ENCODE measurements around the gene SLC27A5.

The SLC27A5 gene

GRCh38 chr19:58511353-58512208, at the start of gene SLC27A5:
Gene SLC27A5, minus strand, starts transcription at chr19:58511992. Its CDS starts 37 bp downstream, at chr19:58511955.
- Mint-ChIP-seq H3K27ac (ENCODE audit: low read depth) (no peak within 1 kb of the TSS), H3K36me3 (ENCODE audit: insufficient read depth) (peaks cover 6% of the 10 kb centered on the region), H3K27me3 (no peaks in the 10 kb centered on the region), H3K4me3 (no peak within 1 kb of the TSS), H3K4me1 (peaks cover 24% of the 10 kb centered on the region), H3K9me3 (peaks cover 6% of the 10 kb centered on the region)
- no peak for DNase-seq (ENCODE audit: low spot score in 2 of 2)
- no peak for ATAC-seq (replicated peaks; ENCODE audit: extremely low read depth, poor library complexity, severe bottlenecking)

GRCh38 chr19:58560921-58561320, 49.1 kb upstream of the SLC27A5 start:
- Mint-ChIP-seq H3K9me3 (no peaks in the 10 kb centered on the region), H3K27me3 (no peaks in the 10 kb centered on the region), H3K4me3 (peak overlapping the region; percentile 96), H3K27ac (ENCODE audit: low read depth) (peak overlapping the region; percentile 13), H3K36me3 (ENCODE audit: insufficient read depth) (peaks cover 32% of the 10 kb centered on the region), H3K4me1 (peaks cover 62% of the 10 kb centered on the region)
- no peak for ATAC-seq (replicated peaks; ENCODE audit: extremely low read depth, poor library complexity, severe bottlenecking)
- DNase-seq (ENCODE audit: low spot score in 2 of 2): no peak

GRCh38 chr19:58560007-58560887, 48.5 kb upstream of the SLC27A5 start:
- H3K27me3 Mint-ChIP-seq: no peaks in the 10 kb centered on the region
- peaks cover 65% of the 10 kb centered on the region for H3K4me1 Mint-ChIP-seq
- peaks cover 29% of the 10 kb centered on the region for H3K36me3 Mint-ChIP-seq (ENCODE audit: insufficient read depth)
- DNase-seq (ENCODE audit: low spot score in 2 of 2): no peak
- peak overlapping the region; percentile 96 for H3K4me3 Mint-ChIP-seq
- no peaks in the 10 kb centered on the region for H3K9me3 Mint-ChIP-seq
- no peak for ATAC-seq (replicated peaks; ENCODE audit: extremely low read depth, poor library complexity, severe bottlenecking)
- H3K27ac Mint-ChIP-seq (ENCODE audit: low read depth): peak overlapping the region; percentile 94

GRCh38 chr19:58559275-58560006, 47.6 kb upstream of the SLC27A5 start:
- DNase-seq (ENCODE audit: low spot score in 2 of 2) (no peak), ATAC-seq (replicated peaks; ENCODE audit: extremely low read depth, poor library complexity, severe bottlenecking) (no peak)
- Mint-ChIP-seq H3K27me3 (no peaks in the 10 kb centered on the region), H3K36me3 (ENCODE audit: insufficient read depth) (peaks cover 36% of the 10 kb centered on the region), H3K27ac (ENCODE audit: low read depth) (peak overlapping the region; percentile 94), H3K4me3 (peak overlapping the region; percentile 96), H3K4me1 (peaks cover 72% of the 10 kb centered on the region), H3K9me3 (no peaks in the 10 kb centered on the region)

GRCh38 chr19:58558623-58559274, 47.0 kb upstream of the SLC27A5 start:
- Mint-ChIP-seq H3K4me3 (peak overlapping the region; percentile 96), H3K4me1 (peaks cover 76% of the 10 kb centered on the region), H3K36me3 (ENCODE audit: insufficient read depth) (peaks cover 37% of the 10 kb centered on the region), H3K27ac (ENCODE audit: low read depth) (peak overlapping the region; percentile 94), H3K9me3 (no peaks in the 10 kb centered on the region), H3K27me3 (no peaks in the 10 kb centered on the region)
- ATAC-seq (replicated peaks; ENCODE audit: extremely low read depth, poor library complexity, severe bottlenecking) (peak; percentile 70), DNase-seq (ENCODE audit: low spot score in 2 of 2) (peak; percentile 100)

- H3K27me3 Mint-ChIP-seq: no peaks in the 10 kb centered on the region
- peak within 1 kb of the TSS; percentile 94 for H3K27ac Mint-ChIP-seq (ENCODE audit: low read depth)
- H3K4me3 Mint-ChIP-seq: peak within 1 kb of the TSS; percentile 96
- ATAC-seq (replicated peaks; ENCODE audit: extremely low read depth, poor library complexity, severe bottlenecking) (peak; percentile 31), DNase-seq (ENCODE audit: low spot score in 2 of 2) (peak in 1 of 2 donors; percentile 45)
- H3K36me3 Mint-ChIP-seq (ENCODE audit: insufficient read depth): peaks cover 36% of the 10 kb centered on the region
- no peaks in the 10 kb centered on the region for H3K9me3 Mint-ChIP-seq
- H3K4me1 Mint-ChIP-seq: peaks cover 74% of the 10 kb centered on the region
Observed at GRCh38 chr19:58558066-58558622, 46.4 kb upstream of the SLC27A5 start, which contains the start of gene UBE2M. Gene UBE2M, minus strand, starts transcription at chr19:58558611. Its CDS starts 230 bp downstream, at chr19:58558381.

GRCh38 chr19:58557221-58558065, 45.7 kb upstream of the SLC27A5 start:
- Mint-ChIP-seq H3K27me3 (no peaks in the 10 kb centered on the region), H3K4me3 (peak overlapping the region; percentile 96), H3K27ac (ENCODE audit: low read depth) (peak overlapping the region; percentile 94), H3K9me3 (no peaks in the 10 kb centered on the region), H3K36me3 (ENCODE audit: insufficient read depth) (peaks cover 37% of the 10 kb centered on the region), H3K4me1 (peaks cover 80% of the 10 kb centered on the region)
- ATAC-seq (replicated peaks; ENCODE audit: extremely low read depth, poor library complexity, severe bottlenecking): no peak
- DNase-seq (ENCODE audit: low spot score in 2 of 2): no peak

GRCh38 chr19:58556622-58557220, 44.9 kb upstream of the SLC27A5 start:
- Mint-ChIP-seq H3K27me3 (no peaks in the 10 kb centered on the region), H3K36me3 (ENCODE audit: insufficient read depth) (peaks cover 39% of the 10 kb centered on the region), H3K4me1 (peaks cover 77% of the 10 kb centered on the region), H3K9me3 (no peaks in the 10 kb centered on the region), H3K27ac (ENCODE audit: low read depth) (peak overlapping the region; percentile 78), H3K4me3 (peak overlapping the region; percentile 96)
- DNase-seq (ENCODE audit: low spot score in 2 of 2): no peak
- ATAC-seq (replicated peaks; ENCODE audit: extremely low read depth, poor library complexity, severe bottlenecking): no peak

- DNase-seq (ENCODE audit: low spot score in 2 of 2) (no peak), ATAC-seq (replicated peaks; ENCODE audit: extremely low read depth, poor library complexity, severe bottlenecking) (no peak)
- H3K27me3 Mint-ChIP-seq: no peaks in the 10 kb centered on the region
- H3K27ac Mint-ChIP-seq (ENCODE audit: low read depth): peak overlapping the region; percentile 78
- H3K36me3 Mint-ChIP-seq (ENCODE audit: insufficient read depth): peaks cover 43% of the 10 kb centered on the region
- no peaks in the 10 kb centered on the region for H3K9me3 Mint-ChIP-seq
- peaks cover 72% of the 10 kb centered on the region for H3K4me1 Mint-ChIP-seq
- peak overlapping the region; percentile 96 for H3K4me3 Mint-ChIP-seq
Observed at GRCh38 chr19:58555920-58556621, 44.3 kb upstream of the SLC27A5 start.

GRCh38 chr19:58555369-58555885, 43.6 kb upstream of the SLC27A5 start:
- H3K4me3 Mint-ChIP-seq: peak overlapping the region; percentile 90
- ATAC-seq (replicated peaks; ENCODE audit: extremely low read depth, poor library complexity, severe bottlenecking): peak; percentile 5
- no peaks in the 10 kb centered on the region for H3K9me3 Mint-ChIP-seq
- DNase-seq (ENCODE audit: low spot score in 2 of 2): no peak
- no peaks in the 10 kb centered on the region for H3K27me3 Mint-ChIP-seq
- H3K27ac Mint-ChIP-seq (ENCODE audit: low read depth): peak overlapping the region; percentile 99
- H3K4me1 Mint-ChIP-seq: peaks cover 70% of the 10 kb centered on the region
- H3K36me3 Mint-ChIP-seq (ENCODE audit: insufficient read depth): peaks cover 47% of the 10 kb centered on the region
